Fibroblast of lung (primary cell): ENCODE measurements around the gene PRKCH.

Experiments
- EZH2 ChIP-seq: IDR thresholded peaks from 2 replicates; pipeline ENCODE4 v1.5.1; 2012; ENCODE audit warnings: low read length, control low read depth, mild to moderate bottlenecking; ENCODE audit errors: missing control alignments
- TF ChIP-seq, protein P1 (sequence below), 2 donors: IDR thresholded peaks in 1 of 2; conservative IDR thresholded peaks in 1 of 2; 1 replicate in 1 of 2; 2 replicates in 1 of 2; pipeline ENCODE4 v1.5.1; 2011 to 2012; ENCODE audit warnings: low read length in 2 of 2, control low read depth in 1 of 2, inconsistent platforms in 1 of 2, low read depth in 1 of 2, mild to moderate bottlenecking in 1 of 2

DNA sequence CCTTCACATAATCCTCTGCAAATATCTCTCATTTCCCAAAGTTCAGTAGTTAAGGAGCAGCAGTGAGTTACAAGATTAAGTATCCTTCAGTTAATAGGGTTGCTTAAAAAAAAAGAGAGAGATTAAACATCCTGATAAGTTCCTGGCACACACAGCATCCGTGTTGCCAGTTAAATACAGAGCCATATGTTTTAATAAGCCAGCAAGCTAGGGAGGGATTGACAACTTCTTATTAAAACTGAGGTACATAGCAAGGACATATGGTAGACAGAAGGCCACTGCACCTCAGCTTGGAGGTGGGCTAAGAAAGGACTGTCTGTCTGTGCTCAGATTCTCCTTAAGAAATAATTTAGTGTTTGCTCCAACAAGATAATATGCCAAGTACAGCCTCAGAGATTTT is 30.7 kb upstream of the PRKCH start:
- TF ChIP-seq, protein P1, sequence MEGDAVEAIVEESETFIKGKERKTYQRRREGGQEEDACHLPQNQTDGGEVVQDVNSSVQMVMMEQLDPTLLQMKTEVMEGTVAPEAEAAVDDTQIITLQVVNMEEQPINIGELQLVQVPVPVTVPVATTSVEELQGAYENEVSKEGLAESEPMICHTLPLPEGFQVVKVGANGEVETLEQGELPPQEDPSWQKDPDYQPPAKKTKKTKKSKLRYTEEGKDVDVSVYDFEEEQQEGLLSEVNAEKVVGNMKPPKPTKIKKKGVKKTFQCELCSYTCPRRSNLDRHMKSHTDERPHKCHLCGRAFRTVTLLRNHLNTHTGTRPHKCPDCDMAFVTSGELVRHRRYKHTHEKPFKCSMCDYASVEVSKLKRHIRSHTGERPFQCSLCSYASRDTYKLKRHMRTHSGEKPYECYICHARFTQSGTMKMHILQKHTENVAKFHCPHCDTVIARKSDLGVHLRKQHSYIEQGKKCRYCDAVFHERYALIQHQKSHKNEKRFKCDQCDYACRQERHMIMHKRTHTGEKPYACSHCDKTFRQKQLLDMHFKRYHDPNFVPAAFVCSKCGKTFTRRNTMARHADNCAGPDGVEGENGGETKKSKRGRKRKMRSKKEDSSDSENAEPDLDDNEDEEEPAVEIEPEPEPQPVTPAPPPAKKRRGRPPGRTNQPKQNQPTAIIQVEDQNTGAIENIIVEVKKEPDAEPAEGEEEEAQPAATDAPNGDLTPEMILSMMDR (conservative IDR thresholded peaks at IDR 0.05 in 1 of 2, IDR thresholded peaks at IDR 0.05 in 1 of 2; ENCODE audit: low read depth in 1 of 2, low read length in 2 of 2): no peak
- TF ChIP-seq EZH2: no peak
